Loucy (cell line): Measurements from ENCODE around the gene CP.
"Not testable (repeated sequence)": the region's sequence is repeated elsewhere in the genome, so short reads cannot be mapped to it uniquely, and the experiment has no call there.

Experiments used
- H2AFZ ChIP-seq: fragments of 200-600 bp; sonication (generic); 2 replicates; pipeline ENCODE4 v1.6.0; 2016; ENCODE audit warnings: antibody characterized with exemption, mild to moderate bottlenecking, low read length, moderate library complexity
- H3F3A ChIP-seq: fragments of 200-600 bp; 2 replicates; pipeline ENCODE4 v1.6.0; 2016; ENCODE audit warnings: antibody characterized with exemption, low read depth, mild to moderate bottlenecking
- H3K27me3 ChIP-seq: fragments of 200-600 bp; sonication (generic); 2 replicates; pipeline ENCODE4 v1.6.1; 2014; ENCODE audit warnings: low read length, mild to moderate bottlenecking; ENCODE audit not compliant: insufficient read depth, poor library complexity, severe bottlenecking
- H3K36me3 ChIP-seq: fragments of 200-600 bp; sonication (generic); 2 replicates; pipeline ENCODE4 v1.6.1; 2016; ENCODE audit warnings: low read length; ENCODE audit not compliant: insufficient read depth
- H3K4me1 ChIP-seq: fragments of 200-600 bp; sonication (generic); 2 replicates; pipeline ENCODE4 v1.5.1; 2014; ENCODE audit warnings: low read length, mild to moderate bottlenecking; ENCODE audit not compliant: insufficient read depth, poor library complexity, severe bottlenecking
- H3K4me2 ChIP-seq: fragments of 200-600 bp; sonication (generic); 2 replicates; pipeline ENCODE4 v1.6.0; 2014; ENCODE audit warnings: antibody characterized with exemption, low read length, low read depth, mild to moderate bottlenecking; ENCODE audit not compliant: poor library complexity, severe bottlenecking
- H3K4me3 ChIP-seq: fragments of 200-600 bp; sonication (generic); 2 replicates; pipeline ENCODE4 v1.5.1; 2014; ENCODE audit warnings: low read length, mild to moderate bottlenecking, mixed read lengths; ENCODE audit not compliant: poor library complexity, severe bottlenecking
- H3K79me2 ChIP-seq: fragments of 200-600 bp; sonication (generic); 2 replicates; pipeline ENCODE4 v1.6.1; 2014; ENCODE audit warnings: low read length; ENCODE audit not compliant: insufficient read depth
- H3K9ac ChIP-seq: fragments of 200-600 bp; sonication (generic); 2 replicates; pipeline ENCODE4 v1.6.0; 2014; ENCODE audit warnings: mild to moderate bottlenecking, low read depth, low read length, moderate library complexity; ENCODE audit not compliant: poor library complexity, severe bottlenecking
- H3K9me2 ChIP-seq: fragments of 200-600 bp; sonication (generic); replicated peaks from 2 replicates; pipeline ENCODE4 v1.6.1; 2016; ENCODE audit warnings: low read depth, low read length, mixed read lengths
- H3K9me3 ChIP-seq: fragments of 200-600 bp; sonication (generic); 2 replicates; pipeline ENCODE4 v1.6.1; 2014; ENCODE audit warnings: mild to moderate bottlenecking, antibody characterized with exemption, low read length, low read depth; ENCODE audit not compliant: insufficient read depth
- H4K20me1 ChIP-seq: fragments of 200-600 bp; sonication (generic); 2 replicates; pipeline ENCODE4 v1.6.0; 2014; ENCODE audit warnings: antibody characterized with exemption, low read length, mild to moderate bottlenecking; ENCODE audit not compliant: insufficient read depth, poor library complexity, severe bottlenecking
- EZH2phosphoT487 ChIP-seq: fragments of 200-600 bp; IDR thresholded peaks from 2 replicates; pipeline ENCODE4 v1.6.1; 2018; ENCODE audit warnings: antibody characterized with exemption, mild to moderate bottlenecking, moderate library complexity, borderline replicate concordance
- TF ChIP-seq, protein P1 (sequence below): fragments of 200-600 bp; sonication (generic); conservative IDR thresholded peaks from 2 replicates; pipeline ENCODE4 v1.5.1; 2014; ENCODE audit warnings: mild to moderate bottlenecking, antibody characterized with exemption, low read length

CP gene

GRCh38 chr3:149245738-149246451 is 24.3 kb upstream of the CP start:
- H3K9ac ChIP-seq: no peak overlapping the region
- H3K27me3 ChIP-seq: no peaks in the 10 kb centered on the region
- H3K4me1 ChIP-seq: peaks cover 23% of the 10 kb centered on the region
- peak overlapping the region; percentile 71 for H2AFZ ChIP-seq
- H3K4me3 ChIP-seq: peak overlapping the region; percentile 4
- peak overlapping the region; percentile 39 for H3K4me2 ChIP-seq
- 0 out of 2 replicates have a peak, but pooled peaks cover 2% of the 10 kb centered on the region for H3F3A ChIP-seq
- no peaks in the 10 kb centered on the region for H3K9me3 ChIP-seq
- no peaks in the 10 kb centered on the region for H4K20me1 ChIP-seq
- no peaks in the 10 kb centered on the region for H3K36me3 ChIP-seq
- H3K9me2 ChIP-seq: no peaks in the 10 kb centered on the region
- H3K79me2 ChIP-seq: no peaks in the 10 kb centered on the region
- TF ChIP-seq, protein P1, sequence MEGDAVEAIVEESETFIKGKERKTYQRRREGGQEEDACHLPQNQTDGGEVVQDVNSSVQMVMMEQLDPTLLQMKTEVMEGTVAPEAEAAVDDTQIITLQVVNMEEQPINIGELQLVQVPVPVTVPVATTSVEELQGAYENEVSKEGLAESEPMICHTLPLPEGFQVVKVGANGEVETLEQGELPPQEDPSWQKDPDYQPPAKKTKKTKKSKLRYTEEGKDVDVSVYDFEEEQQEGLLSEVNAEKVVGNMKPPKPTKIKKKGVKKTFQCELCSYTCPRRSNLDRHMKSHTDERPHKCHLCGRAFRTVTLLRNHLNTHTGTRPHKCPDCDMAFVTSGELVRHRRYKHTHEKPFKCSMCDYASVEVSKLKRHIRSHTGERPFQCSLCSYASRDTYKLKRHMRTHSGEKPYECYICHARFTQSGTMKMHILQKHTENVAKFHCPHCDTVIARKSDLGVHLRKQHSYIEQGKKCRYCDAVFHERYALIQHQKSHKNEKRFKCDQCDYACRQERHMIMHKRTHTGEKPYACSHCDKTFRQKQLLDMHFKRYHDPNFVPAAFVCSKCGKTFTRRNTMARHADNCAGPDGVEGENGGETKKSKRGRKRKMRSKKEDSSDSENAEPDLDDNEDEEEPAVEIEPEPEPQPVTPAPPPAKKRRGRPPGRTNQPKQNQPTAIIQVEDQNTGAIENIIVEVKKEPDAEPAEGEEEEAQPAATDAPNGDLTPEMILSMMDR: no peak
- no peak for TF ChIP-seq EZH2phosphoT487

GRCh38 chr3:149243540-149243939 is 21.9 kb upstream of the CP start:
- Histone ChIP-seq H3K4me2 (no peak overlapping the region), H3K9ac (no peak overlapping the region), H3F3A (0 out of 2 replicates have a peak, but pooled peaks cover 2% of the 10 kb centered on the region), H3K9me3 (no peaks in the 10 kb centered on the region), H3K4me1 (peaks cover 11% of the 10 kb centered on the region), H3K4me3 (no peak overlapping the region), H3K27me3 (no peaks in the 10 kb centered on the region), H4K20me1 (no peaks in the 10 kb centered on the region), H3K36me3 (no peaks in the 10 kb centered on the region), H3K9me2 (no peaks in the 10 kb centered on the region), H2AFZ (no peak overlapping the region), H3K79me2 (no peaks in the 10 kb centered on the region)
- TF ChIP-seq, protein P1: no peak
- no peak for TF ChIP-seq EZH2phosphoT487

DNA sequence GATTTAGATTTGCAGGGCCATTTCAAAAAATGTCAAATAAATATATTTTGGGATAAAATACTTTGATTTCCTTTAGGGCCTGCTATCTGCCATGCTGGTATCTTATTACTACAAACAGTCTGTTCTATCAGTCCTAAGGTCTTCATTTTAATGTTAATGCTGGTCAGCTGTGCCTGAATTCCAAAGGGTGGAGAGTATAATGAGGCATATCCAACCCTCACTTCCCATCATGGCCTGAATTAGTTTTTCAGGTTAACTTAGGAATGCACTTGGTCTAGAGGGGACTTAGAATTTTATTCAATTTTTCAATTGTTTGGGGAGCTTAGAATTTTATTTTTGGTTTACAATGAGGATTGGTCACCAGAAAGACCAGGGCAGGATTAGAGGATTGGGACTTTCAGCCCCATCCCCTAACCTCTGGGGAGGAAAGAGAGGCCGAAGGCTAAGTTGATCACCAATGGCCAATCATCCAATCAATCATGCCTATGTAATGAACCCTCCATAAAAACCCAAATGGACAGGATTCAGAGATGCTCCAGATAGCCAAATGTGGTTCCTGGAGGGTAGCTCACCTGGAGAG is 17.8 kb upstream of the CP start:
- Histone ChIP-seq H3K9ac (no peak overlapping the region), H3K4me3 (no peak overlapping the region), H3K9me2 (no peaks in the 10 kb centered on the region), H3F3A (no peaks in the 10 kb centered on the region), H3K27me3 (no peaks in the 10 kb centered on the region), H3K4me2 (no peak overlapping the region), H3K79me2 (no peaks in the 10 kb centered on the region), H2AFZ (no peak overlapping the region), H3K4me1 (no peaks in the 10 kb centered on the region), H3K36me3 (no peaks in the 10 kb centered on the region), H4K20me1 (no peaks in the 10 kb centered on the region), H3K9me3 (no peaks in the 10 kb centered on the region)
- TF ChIP-seq, protein P1: no peak
- no peak for TF ChIP-seq EZH2phosphoT487

- not testable (repeated sequence) for H3K9ac ChIP-seq, H3K4me1 ChIP-seq, H3K79me2 ChIP-seq
Measured at GRCh38 chr3:149238268-149238667, 16.6 kb upstream of the CP start.

More at GRCh38 chr3:149238268-149238667, 16.6 kb upstream of the CP start:
- not testable (repeated sequence) for H2AFZ ChIP-seq, H3K4me3 ChIP-seq, H4K20me1 ChIP-seq, H3K9me3 ChIP-seq, H3K9me2 ChIP-seq, H3K27me3 ChIP-seq, H3K36me3 ChIP-seq, H3K4me2 ChIP-seq, H3F3A ChIP-seq
